Measurements from ENCODE around the gene ATG7.

The ATG7 gene

GRCh38 chr3:11539218-11539617 is 267.0 kb downstream of the ATG7 start:
- no peak for DNase-seq (ENCODE audit: extremely low read depth, low read depth)
- no peak overlapping the region for H3K4me3 ChIP-seq (replicated peaks; ENCODE audit: low read depth, low read length)
- TF ChIP-seq CTCF (IDR thresholded peaks at IDR 0.05; ENCODE audit: low read depth, low read length, missing control alignments): no peak

GRCh38 chr3:11539677-11540076 is 267.5 kb downstream of the ATG7 start:
- DNase-seq (ENCODE audit: extremely low read depth, low read depth): no peak
- no peak for TF ChIP-seq CTCF (IDR thresholded peaks at IDR 0.05; ENCODE audit: low read depth, low read length, missing control alignments)
- no peak overlapping the region for H3K4me3 ChIP-seq (replicated peaks; ENCODE audit: low read depth, low read length)

GRCh38 chr3:11541321-11542303 is 269.4 kb downstream of the ATG7 start:
- no peak for DNase-seq (ENCODE audit: extremely low read depth, low read depth)
- TF ChIP-seq CTCF (IDR thresholded peaks at IDR 0.05; ENCODE audit: low read depth, low read length, missing control alignments): no peak
- H3K4me3 ChIP-seq (replicated peaks; ENCODE audit: low read depth, low read length): no peak overlapping the region

- no peak for DNase-seq (ENCODE audit: extremely low read depth, low read depth)
- no peak for TF ChIP-seq CTCF (IDR thresholded peaks at IDR 0.05; ENCODE audit: low read depth, low read length, missing control alignments)
- H3K4me3 ChIP-seq (replicated peaks; ENCODE audit: low read depth, low read length): no peak overlapping the region
These were observed 270.4 kb downstream of the ATG7 start for GRCh38 chr3:11542551-11542950.

- TF ChIP-seq CTCF (IDR thresholded peaks at IDR 0.05; ENCODE audit: low read depth, low read length, missing control alignments): no peak
- no peak overlapping the region for H3K4me3 ChIP-seq (replicated peaks; ENCODE audit: low read depth, low read length)
- DNase-seq (ENCODE audit: extremely low read depth, low read depth): no peak
These were observed 271.1 kb downstream of the ATG7 start for GRCh38 chr3:11543141-11543947.

GRCh38 chr3:11543948-11544387 is 271.8 kb downstream of the ATG7 start:
- DNase-seq (ENCODE audit: extremely low read depth, low read depth): no peak
- TF ChIP-seq CTCF (IDR thresholded peaks at IDR 0.05; ENCODE audit: low read depth, low read length, missing control alignments): no peak
- no peak overlapping the region for H3K4me3 ChIP-seq (replicated peaks; ENCODE audit: low read depth, low read length)
